Measurements from ENCODE around the gene WDR54.
"Not testable (repeated sequence)": the region's sequence is repeated elsewhere in the genome, so short reads cannot be mapped to it uniquely, and the experiment has no call there.

The WDR54 gene

GRCh38 chr2:74458132-74458937, 36.8 kb downstream of the WDR54 start, which contains the start of gene WBP1:
WBP1 (plus strand) TSS chr2:74458438; CDS start chr2:74458603, 165 bp downstream.
- peak; percentile 96 for DNase-seq

GRCh38 chr2:74458938-74459363, 37.4 kb downstream of the WDR54 start:
- DNase-seq: no peak

- not testable (repeated sequence) for DNase-seq
Measured at GRCh38 chr2:74459503-74460118, 38.1 kb downstream of the WDR54 start.

- DNase-seq: not testable (repeated sequence)
Measured at GRCh38 chr2:74460187-74460586, 38.7 kb downstream of the WDR54 start.

GRCh38 chr2:74461187-74462053, 39.9 kb downstream of the WDR54 start:
- DNase-seq: no peak

GRCh38 chr2:74462054-74462785, 40.7 kb downstream of the WDR54 start:
- no peak for DNase-seq

- DNase-seq: no peak
Measured at GRCh38 chr2:74462786-74463105, 41.2 kb downstream of the WDR54 start.

- no peak for DNase-seq
Measured at GRCh38 chr2:74464406-74464805, 42.9 kb downstream of the WDR54 start.

GRCh38 chr2:74470742-74471141, 49.2 kb downstream of the WDR54 start:
- not testable (repeated sequence) for DNase-seq

- no peak for DNase-seq
Measured at GRCh38 chr2:74471332-74472065, 50.0 kb downstream of the WDR54 start.

- DNase-seq: peak; percentile 98
Measured at GRCh38 chr2:74472086-74472944, 50.8 kb downstream of the WDR54 start, which contains the start of gene MRPL53. MRPL53 (minus strand) TSS chr2:74472680; CDS start chr2:74472660, 20 bp downstream.

- DNase-seq: no peak
Measured at GRCh38 chr2:74472945-74473258, 51.4 kb downstream of the WDR54 start.

GRCh38 chr2:74474481-74474880, 53.0 kb downstream of the WDR54 start:
- DNase-seq: no peak

GRCh38 chr2:74474899-74475298, 53.4 kb downstream of the WDR54 start:
- DNase-seq: no peak

All from activated CD4-positive, CD25-positive, alpha-beta regulatory T cell treated with anti-CD3 and anti-CD28 coated beads, Interleukin-2, amount 50 U/mL, for 72 hours (primary cell).